Testis (tissue), 2 donors: ENCODE measurements around the gene TSLP.

Experiments
- CTCF ChIP-seq, 3 experiments: fragments of 450-650 bp in 2 of 3; fragments of 200-600 bp in 1 of 3; sonication (generic) in 1 of 3; IDR thresholded peaks; one replicate each; pipeline ENCODE4 v1.5.1; 2016 to 2019; ENCODE audit warnings: antibody characterized with exemption in 3 of 3, mild to moderate bottlenecking in 2 of 3, moderate library complexity in 1 of 3
- POLR2A ChIP-seq: fragments of 450-650 bp; IDR thresholded peaks from one replicate; pipeline ENCODE4 v1.6.1; 2017; ENCODE audit warnings: antibody characterized with exemption, mild to moderate bottlenecking, moderate library complexity

DNA sequence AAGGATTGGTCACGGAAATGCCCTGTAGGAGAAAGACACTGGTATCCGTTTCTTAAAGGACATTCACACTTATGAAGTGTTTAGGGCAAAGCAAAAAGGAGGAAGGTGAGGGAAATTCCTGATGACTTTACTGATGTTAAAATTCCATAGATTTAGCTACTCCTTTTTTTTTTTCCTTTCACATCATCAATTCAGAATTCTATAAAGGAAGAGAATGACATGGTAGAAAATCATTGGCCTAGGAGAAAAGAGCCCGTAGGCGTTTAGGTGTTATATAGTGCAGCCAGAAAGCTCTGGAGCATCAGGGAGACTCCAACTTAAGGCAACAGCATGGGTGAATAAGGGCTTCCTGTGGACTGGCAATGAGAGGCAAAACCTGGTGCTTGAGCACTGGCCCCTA is at the start of gene TSLP:
- TF ChIP-seq CTCF (IDR thresholded peaks at IDR 0.05) (no peak), POLR2A (no peak)
